ENCODE data around the gene SRSF10.
"Not testable (repeated sequence)": the region's sequence is repeated elsewhere in the genome, so short reads cannot be mapped to it uniquely, and the experiment has no call there.

The SRSF10 gene

DNA sequence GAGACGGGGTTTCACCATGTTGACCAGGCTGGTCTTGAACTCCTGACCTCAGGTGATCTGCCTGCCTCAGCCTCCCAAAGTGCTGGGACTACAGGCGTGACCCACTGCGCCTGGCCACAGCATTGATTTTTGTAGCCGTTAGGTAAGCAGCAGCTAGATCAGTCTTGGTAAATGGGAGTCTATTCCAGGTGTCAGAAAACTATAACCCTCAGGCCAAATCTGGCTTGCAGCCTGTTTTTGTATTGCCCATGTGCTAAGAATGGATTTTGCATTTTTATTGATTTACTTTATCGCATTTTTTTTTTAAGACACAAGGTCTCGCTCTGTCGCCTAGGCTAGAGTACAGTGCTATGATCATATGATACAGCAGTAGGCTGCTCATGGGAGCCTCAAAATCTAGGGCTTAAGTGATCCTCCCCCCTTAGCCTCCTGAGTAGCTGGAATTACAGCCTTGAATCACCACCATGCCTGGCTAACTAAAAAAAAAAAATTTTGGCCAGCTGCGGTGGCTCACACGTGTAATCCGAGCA is 16.6 kb upstream of the SRSF10 start:
- peak; percentile 26 for DNase-seq

DNA sequence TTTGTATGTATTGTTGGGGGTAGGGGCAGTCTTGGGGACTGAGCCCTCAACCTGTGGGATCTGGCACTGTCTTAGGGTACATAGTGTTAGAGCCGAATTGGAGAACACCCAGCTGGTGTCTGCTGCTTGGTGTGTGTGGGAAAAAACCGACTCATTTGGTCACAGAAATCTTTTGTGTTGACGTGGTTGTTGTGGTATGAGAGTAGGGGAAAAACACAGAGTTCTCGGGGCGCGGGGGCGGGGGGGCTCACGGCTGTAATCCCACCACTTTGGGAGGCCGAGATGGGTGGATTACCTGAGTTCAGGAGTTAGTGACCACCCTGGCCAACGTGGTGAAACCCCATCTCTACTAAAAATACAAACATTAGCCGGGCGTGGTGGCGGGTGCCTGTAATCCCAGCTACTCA is 15.3 kb upstream of the SRSF10 start:
- DNase-seq: no peak

DNA sequence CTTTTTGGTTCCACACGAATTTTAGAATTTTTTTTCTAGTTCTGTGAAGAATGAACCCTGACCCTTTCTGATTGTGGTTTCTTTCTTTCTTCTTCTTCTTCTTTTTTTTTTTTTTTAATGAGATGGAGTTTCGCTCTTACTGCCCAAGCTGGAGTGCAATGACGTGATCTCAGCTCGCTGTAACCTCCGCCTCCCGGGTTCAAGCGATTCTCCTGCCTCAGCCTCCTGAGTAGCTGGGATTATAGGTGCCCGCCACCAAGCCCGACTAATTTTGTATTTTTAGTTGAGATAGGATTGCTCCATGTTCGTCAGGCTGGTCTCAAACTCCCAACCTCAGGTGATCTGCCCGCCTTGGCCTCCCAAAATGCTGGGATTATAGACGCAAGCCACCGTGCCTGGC is 11.9 kb upstream of the SRSF10 start:
- not testable (repeated sequence) for DNase-seq

DNA sequence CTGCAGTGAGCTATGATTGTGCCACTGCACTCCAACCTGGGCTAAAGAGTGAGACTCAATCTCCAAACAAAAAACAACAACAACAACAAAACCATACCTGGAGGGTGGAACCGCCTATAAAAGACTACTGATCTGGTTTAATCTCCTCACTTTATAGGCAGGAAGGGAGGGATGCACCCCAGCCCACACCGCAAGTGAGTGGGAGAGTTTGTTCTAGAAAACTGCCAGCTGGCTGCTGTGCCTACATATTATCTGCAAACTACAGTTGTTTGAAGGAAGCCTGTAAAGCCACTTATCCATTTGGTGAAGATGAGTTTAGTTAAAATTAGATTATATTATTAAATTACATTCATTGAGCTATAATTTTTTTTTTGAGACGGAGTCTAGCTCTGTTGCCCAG is 9.1 kb upstream of the SRSF10 start:
- no peak for DNase-seq

DNA sequence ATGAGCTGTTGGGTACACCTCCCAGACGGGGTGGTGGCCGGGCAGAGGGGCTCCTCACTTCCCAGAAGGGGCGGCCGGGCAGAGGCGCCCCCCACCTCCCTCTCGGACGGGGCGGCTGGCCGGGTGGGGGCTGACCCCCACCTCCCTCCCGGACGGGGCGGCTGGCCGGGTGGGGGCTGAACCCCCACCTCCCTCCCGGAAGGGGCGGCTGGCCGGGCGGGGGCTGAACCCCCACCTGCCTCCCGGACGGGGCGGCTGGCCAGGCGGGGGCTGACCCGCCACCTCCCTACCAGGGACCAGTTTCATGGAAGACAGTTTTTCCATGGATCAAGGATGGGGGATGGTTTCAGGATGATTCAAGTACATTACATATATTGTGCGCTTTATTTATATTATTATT is 6.9 kb upstream of the SRSF10 start:
- DNase-seq: not testable (repeated sequence)

DNA sequence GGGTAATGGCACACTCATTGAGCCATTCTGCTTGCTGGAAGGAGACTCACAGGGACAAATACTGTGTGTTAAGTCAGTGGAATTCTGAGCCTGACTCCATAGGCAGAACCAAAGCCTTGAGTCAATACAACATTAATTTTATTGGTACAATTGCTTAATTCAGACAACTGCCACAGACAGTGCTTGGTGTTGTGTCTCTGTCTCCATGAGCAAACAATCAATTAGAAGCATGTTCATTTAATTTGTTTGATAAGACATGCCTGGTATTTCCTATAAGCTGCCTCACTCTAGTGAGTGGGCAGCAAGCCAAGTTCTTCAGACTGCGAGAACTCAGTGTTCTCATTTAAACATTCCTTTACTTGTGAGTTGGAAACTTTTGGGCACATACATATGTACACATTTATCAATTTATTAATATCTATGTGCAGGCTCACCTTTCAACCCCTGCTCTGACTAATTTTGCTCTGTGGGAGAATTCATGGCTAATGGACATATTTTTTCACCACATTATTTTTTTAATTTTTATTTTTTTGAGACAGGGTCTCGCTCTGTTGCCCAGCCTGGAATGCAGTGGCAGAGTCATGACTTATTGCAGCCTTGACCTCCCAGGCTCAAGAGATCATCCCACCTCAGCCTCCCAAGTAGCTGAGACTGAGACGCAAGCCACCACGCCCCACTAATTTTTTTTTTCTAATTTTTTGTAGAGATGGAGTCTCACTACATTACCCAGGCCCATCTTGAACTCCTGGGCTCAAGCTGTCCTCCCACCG is 4.5 kb upstream of the SRSF10 start:
- peak; percentile 36 for DNase-seq

DNA sequence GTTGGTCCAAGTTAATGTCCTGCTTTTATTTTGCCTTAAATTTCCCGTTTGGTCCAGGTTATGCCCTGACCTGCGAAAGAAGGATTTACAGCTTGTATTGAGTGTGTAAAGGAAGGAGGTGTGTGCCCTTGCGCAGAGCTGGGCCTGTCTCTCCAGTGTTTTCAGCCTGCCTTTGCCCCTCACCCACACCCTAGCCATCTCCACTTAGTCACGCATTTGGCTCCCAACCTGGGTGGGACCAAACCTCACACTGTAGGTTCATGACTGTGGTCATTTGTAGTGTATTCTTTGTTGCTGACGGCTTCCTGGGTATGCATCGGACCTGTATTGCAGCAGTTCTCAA is 572 bp upstream of the SRSF10 start:
- DNase-seq: peak; percentile 79

DNA sequence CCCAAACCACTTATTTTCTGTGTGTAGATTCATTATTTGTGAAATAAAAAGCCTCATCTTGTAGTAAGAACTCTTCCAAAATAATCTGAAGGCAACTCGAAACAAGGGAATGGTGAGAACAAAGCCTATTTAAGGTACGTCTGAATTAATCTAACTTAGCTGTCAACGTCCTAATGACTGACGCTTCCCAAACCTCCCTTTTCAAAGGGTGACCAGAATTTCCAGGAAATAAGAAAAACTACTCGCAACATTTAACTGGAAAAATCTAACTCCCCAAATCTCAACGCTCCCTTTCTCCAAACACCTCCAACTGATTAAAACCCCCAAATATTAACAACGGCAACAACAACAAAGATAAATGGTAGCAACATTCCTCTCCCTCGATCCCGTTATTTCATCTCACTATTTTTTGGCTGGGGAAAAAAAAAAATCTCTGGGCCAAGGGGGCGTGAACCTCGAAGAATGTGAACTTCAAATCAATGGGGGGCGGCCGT is 693 bp downstream of the SRSF10 start:
- DNase-seq: peak; percentile 57

DNA sequence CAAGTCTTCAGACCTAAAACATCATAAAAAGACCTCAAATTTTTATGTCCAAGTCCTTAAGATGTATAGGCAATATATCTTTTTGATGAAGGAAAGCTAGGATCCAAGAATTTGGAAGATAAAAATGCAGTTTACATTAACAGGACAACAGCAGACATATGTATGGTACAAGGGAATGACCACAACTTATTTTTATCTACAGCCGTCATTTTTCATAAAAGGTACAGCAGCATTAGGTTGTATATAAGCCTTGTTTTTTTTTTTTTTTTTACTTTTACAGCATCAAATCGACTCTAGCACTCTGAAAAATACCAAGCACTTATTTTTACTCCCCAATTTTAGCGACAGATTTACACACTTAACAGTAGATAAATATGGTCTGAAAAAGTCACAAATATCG is 1.3 kb downstream of the SRSF10 start:
- no peak for DNase-seq

DNA sequence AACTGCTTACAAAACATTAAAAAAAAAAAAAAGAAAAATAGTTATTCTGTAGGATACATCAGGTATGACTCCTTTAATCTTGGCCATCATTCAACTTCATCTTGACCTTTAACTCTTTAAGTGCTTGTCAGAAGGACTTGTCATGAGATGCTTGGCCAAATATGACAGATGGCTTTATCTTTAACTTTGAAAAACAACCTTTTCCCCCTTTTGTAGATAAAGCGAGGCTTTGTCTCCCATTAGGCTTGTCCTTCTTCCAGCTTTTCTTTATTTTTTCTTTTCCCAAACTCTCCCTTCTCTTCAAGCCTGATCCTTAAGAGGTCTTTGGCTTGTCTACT is 2.3 kb downstream of the SRSF10 start:
- no peak for DNase-seq

DNA sequence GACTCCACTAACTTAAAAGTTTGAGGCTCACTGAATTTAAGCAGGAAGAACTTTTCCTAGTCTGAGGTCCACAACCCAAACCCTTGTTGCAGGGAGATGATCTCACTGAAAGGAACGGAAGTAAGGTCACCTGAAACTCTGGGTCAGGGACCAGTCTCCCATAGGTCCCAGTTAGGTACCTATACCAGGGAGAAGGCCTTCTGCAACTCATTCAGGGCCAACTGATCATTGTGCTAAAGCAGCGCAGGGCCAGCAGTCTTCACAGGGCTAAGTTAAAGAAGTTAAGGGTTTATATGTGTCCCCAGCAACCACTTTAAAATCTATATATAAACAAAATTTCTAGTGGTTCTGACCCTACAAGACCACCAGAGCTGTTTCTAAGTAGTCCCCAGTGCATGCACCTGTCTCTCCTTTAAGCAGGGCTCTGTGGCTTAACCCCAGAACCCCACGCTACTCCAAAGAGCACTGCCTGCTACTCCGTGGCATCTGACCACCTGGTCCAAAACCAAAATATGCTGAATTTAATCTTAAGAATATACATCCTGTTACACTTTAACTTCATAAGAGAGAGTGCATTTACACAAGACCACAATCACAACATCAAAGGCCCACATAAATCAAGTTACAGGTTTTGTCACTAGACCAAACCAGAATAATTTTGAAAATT is 2.8 kb downstream of the SRSF10 start:
- no peak for DNase-seq

DNA sequence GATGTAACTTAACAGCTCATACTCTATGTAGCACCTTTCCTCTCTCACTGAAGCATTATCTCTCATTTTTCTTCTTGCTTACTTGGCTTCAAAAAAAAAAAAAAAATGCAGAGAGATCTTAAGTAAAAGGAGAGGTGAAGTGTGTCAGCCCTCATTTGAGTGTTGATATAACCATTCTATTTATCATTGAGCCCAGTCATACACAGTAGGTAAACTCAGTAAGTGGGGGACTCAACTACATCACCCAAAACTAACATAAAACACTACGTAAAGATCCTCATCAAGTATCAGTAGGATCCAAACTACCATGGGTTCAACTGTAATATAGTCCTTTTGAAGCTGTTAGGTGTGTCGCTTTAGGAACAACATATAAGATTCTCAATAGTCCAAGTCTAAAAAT is 12.3 kb downstream of the SRSF10 start:
- no peak for DNase-seq

DNA sequence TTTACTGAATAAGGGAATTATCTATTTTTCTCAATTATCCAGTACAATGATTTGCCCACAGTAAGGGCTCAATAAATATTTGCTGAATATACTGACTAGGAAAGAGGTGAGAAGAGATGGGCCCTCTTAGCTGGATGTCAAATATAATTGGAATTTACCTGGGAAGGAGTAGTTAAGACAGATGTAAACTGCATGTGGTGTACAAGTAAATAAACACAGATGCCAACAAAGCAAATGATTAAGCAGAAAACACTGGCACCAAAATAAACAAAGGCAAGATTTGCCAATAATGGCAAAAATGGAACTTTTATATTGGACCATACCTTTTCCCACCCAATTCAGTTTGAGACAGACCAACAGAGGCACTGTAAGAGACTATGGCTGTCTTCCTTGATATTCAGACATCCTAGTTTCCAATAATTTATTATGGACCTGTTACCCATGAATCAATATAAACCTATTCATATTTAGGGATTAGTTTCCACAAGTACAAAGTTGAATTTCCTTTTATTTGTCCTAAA is 13.1 kb downstream of the SRSF10 start:
- no peak for DNase-seq

DNA sequence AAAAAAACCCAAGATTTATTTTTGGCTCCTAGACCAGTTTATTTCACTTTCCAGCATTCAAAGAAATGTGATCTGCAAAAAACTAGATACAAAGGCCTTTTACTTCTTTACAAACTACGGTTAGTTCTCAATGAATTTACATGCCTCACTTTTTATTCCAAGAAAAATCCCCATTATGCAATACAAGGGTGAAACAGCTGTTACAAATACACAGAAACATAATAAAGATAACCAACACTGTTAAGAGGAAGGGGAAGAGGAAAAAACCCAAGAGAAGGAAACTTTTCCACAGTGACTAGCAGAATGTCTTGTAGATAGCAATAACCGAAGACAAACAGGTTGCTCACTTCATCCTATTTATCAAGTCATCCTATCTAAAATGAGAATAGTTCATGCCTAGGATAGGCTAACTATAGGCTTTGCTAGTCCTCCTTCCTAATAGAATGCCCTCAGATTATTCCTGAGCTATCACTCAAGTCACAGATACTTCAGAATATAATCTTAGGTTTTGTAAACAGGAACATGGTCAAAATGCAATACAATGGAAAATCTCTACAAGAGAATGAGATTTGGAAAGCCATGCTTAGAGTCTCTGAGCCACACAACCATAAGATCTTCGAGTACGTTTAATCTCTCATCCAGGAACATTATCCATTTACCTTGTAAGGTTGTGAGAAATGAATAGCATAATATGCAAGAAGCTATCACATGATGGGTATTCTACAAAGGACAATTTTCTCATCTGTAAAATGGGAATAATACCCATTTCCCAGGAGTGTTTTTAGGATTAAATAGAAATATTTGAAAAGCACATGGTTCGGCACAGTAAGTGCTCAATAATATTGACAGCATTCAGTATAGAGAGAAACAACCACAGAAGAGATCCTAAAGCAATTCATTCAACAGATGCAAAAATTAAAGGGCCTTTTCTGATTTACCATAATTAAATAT is 15.1 kb downstream of the SRSF10 start:
- DNase-seq: peak; percentile 39

DNA sequence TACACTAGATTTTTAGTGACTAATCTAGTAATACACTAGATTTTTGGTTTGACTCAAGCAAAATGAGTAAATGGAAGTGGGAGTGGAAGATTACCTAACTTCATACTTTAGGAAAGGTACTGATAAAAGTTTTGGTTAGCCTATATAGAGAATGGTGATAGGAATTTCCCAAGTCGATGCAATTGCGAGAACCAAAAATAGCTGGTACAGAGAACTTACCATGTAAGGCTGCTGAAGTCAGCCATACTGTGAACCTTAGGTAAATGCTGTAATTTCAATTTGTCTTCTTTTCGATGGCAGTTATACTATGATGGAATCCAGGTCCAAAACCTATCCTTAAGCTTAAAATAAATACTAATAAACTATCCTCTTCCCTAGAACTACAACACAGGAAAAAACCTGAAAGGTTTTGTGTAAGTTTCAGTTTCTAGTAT is 15.9 kb downstream of the SRSF10 start:
- DNase-seq: no peak

DNA sequence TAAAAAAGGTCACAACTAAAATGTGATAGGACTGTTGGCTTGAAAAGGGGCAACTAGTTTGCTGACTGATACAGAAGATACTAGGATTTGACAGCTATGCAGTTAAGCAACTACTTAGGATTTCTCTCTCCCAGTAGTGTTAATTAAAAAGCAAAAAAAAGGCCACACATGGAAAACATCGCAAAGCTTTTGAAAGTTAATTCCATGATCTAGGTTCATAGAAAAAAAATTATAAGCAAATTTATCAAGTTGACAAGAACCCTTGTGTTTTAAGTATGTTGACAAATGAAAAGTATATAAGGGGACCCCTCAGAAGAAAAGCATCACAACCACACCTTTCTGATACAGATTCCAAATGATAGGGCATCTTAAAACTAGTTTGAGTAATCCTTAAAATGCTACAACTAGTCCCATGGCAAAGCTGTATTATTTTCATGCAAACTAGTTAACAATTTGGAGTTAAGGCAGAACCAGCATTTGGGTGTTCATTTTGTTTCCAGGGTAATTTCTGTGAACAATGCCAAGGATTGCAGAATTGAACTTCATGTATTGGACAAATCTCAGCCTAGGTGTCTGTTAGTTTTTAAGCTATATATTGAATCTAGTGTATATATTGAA is 16.4 kb downstream of the SRSF10 start:
- DNase-seq: no peak

DNA sequence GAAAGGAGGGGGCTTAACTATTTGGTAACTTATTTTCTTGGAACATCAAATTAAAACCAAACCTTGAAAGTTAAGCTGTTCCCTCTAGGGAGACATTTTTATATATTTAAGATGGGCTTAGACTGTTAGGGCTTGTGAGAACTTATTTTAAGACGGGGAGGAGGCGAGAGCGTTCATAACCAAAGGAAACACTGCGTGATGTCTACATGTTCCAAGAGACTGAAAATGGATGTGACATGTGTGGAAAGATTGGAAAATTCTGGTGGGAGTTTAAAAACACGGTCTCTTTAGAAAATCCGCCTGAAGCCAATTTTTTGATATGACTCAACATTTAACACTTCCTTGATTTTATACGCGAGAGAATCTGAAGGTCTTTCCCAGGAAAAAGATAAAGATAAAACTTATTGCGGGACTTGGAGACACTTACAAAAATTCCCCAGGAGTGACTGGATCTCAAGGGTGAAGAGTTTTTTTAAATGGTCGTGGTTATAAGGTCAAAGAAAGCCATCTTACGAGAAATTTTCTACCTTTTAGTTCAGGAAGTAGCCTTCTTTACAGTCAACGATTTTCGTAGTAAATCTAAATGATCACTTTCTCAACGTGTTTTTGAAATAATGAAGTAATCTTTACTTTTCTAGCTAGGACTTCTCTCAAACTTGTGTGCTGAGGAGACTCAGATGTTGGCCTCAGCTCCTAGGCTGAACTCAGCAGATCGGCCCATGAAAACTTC is 19.7 kb downstream of the SRSF10 start:
- no peak for DNase-seq

DNA sequence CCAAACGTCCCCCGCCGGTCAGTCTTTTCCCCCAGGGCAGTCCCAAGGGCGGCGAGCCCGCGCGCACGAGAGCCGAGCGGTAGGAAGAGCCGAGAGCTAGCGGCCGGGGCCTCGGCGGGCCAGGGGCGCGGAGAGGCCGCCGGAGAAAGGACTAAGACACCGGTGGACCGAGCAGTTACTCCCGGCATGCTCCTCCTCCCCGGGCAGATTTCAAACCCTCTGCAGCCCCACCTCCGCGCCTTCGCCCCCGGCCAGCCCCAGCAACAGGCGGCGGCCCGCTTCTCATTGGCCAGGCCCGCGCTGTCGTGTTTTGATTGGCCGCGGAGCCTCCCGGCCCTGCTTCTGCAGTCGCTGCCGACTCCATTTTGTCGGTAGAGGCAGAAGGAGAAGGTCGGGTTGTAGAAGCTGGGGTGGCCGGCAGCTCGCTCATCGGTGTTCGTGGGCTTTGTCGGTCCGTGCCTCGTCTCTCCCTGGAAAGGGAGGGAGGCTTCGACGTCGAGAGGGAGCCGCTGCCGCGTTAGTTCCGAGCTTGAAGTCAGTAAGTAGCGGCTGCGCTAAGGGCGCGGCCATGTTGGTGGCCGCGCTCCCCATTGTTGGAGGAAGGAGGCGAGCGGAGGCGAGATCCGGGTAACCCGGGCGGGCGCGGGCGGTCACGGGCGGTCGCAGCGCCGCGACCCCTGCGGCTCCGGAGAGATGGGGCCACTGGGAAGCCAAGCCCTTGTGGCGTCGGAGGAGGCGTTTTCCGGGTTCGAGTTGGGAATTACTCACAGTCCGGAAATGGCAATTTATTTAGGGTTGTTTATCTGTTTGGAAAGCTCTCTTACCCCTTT is 20.5 kb downstream of the SRSF10 start, which contains the start of gene PNRC2:
Gene PNRC2, plus strand, starts transcription at position 368 of the 830 bp plus-strand sequence. CDS start 1,630 bp downstream, outside the sequence.
- DNase-seq: peak; percentile 98

DNA sequence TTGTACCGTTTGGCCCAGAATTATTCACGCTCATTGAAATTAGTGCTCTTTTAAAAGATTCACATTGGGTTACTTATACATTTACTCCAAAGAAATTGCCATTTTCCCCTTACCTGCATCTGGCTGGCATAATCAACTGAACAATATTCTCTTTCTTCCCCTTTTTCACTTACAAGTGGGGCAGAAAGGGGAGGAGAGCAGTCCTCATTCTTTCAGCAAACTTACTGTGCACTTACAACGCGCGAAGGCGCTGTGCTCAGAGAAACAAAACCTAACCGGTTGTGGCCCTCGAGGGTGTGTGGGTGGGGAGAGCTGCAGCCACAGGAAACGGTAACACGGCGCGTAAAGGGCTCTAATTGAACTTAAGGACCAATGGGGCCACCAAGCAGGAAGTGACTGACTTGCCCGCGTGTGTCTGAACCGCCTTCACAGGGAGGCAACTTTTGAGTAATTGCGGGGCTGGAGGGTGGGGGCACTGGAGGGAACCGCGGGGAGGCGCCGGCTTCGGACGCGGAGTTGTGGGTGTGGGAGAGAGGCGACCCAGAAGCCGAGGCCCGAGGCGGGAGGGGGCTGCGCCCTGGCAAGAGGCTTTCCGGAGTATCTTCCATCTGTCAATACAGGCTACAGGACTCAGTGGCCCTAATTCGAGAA is 21.2 kb downstream of the SRSF10 start:
- DNase-seq: peak; percentile 93

All from NCI-H82 (cell line).